H9 (cell line): ENCODE results near the gene SLIT2. TPM values are rescaled to one million over a fixed set of nuclear protein-coding genes. Genes with fewer than 3 reads are reported as not detected.
A peak's percentile ranks its signal among the peaks of the same experiment; 100 is the strongest.

Experiments used
- DNase-seq: peaks from one replicate; pipeline ENCODE4 v3.0.0-alpha.2; 2017
- H2AFZ ChIP-seq: one replicate; pipeline ENCODE4 v1.6.1; 2013; ENCODE audit warnings: mild to moderate bottlenecking, low read length, control low read depth, moderate library complexity
- H2AK5ac ChIP-seq: 2 replicates; pipeline ENCODE4 v1.6.1; 2013; ENCODE audit warnings: low read length, control low read depth, mixed read lengths; ENCODE audit not compliant: insufficient read length
- H2BK120ac ChIP-seq: one replicate; pipeline ENCODE4 v1.6.1; 2013; ENCODE audit warnings: low read depth, mild to moderate bottlenecking, low read length, control low read depth, inconsistent platforms; ENCODE audit not compliant: poor library complexity, severe bottlenecking
- H2BK12ac ChIP-seq: 2 replicates; pipeline ENCODE4 v1.6.1; 2013; ENCODE audit warnings: low read length, control low read depth, mixed read lengths, low read depth; ENCODE audit not compliant: insufficient read length
- H2BK15ac ChIP-seq: 2 replicates; pipeline ENCODE4 v1.6.1; 2013; ENCODE audit warnings: low read depth, low read length, control low read depth
- H2BK20ac ChIP-seq: one replicate; pipeline ENCODE4 v1.6.1; 2013; ENCODE audit warnings: low read depth, mild to moderate bottlenecking, low read length, control low read depth, inconsistent platforms; ENCODE audit not compliant: poor library complexity, severe bottlenecking
- H2BK5ac ChIP-seq: 2 replicates; pipeline ENCODE4 v1.6.1; 2013; ENCODE audit warnings: low read length, control low read depth, mixed read lengths; ENCODE audit not compliant: insufficient read length
- H3K14ac ChIP-seq: 2 replicates; pipeline ENCODE4 v1.6.1; 2013; ENCODE audit warnings: low read length, control low read depth; ENCODE audit not compliant: insufficient read depth
- H3K18ac ChIP-seq: 2 replicates; pipeline ENCODE4 v1.6.1; 2013; ENCODE audit warnings: low read depth, mild to moderate bottlenecking, mixed read lengths, low read length, control low read depth; ENCODE audit not compliant: insufficient read length
- H3K23ac ChIP-seq: 2 replicates; pipeline ENCODE4 v1.6.1; 2013; ENCODE audit warnings: low read length, control low read depth, mixed read lengths, low read depth; ENCODE audit not compliant: insufficient read length
- H3K23me2 ChIP-seq: 2 replicates; pipeline ENCODE4 v1.6.1; 2013; ENCODE audit warnings: low read depth, mild to moderate bottlenecking, mixed read lengths, low read length, control low read depth; ENCODE audit not compliant: insufficient read length, poor library complexity, severe bottlenecking
- H3K27ac ChIP-seq: 2 replicates; pipeline ENCODE4 v1.5.1; 2013; ENCODE audit warnings: low read length, control low read depth, mixed read lengths, low read depth; ENCODE audit not compliant: insufficient read length
- H3K27me3 ChIP-seq: 2 replicates; pipeline ENCODE4 v1.6.1; 2013; ENCODE audit warnings: low read length, control low read depth, inconsistent platforms; ENCODE audit not compliant: insufficient read depth
- H3K4ac ChIP-seq: 2 replicates; pipeline ENCODE4 v1.6.1; 2013; ENCODE audit warnings: low read depth, mild to moderate bottlenecking, control low read depth, inconsistent platforms, low read length, moderate library complexity
- H3K4me1 ChIP-seq: 2 replicates; pipeline ENCODE4 v1.6.1; 2013; ENCODE audit warnings: low read length, control low read depth, inconsistent platforms; ENCODE audit not compliant: insufficient read depth
- H3K4me2 ChIP-seq: 2 replicates; pipeline ENCODE4 v1.6.1; 2013; ENCODE audit warnings: low read length, control low read depth, mixed read lengths; ENCODE audit not compliant: insufficient read length, insufficient read depth
- H3K56ac ChIP-seq: 2 replicates; pipeline ENCODE4 v1.6.1; 2013; ENCODE audit warnings: low read depth, mild to moderate bottlenecking, mixed read lengths, low read length, control low read depth; ENCODE audit not compliant: insufficient read length
- H3K79me1 ChIP-seq: 2 replicates; pipeline ENCODE4 v1.6.1; 2013; ENCODE audit warnings: low read depth, mild to moderate bottlenecking, moderate library complexity, low read length, control low read depth, inconsistent platforms; ENCODE audit not compliant: insufficient read depth, poor library complexity, severe bottlenecking
- H3K79me2 ChIP-seq: 2 replicates; pipeline ENCODE4 v1.6.1; 2013; ENCODE audit warnings: low read length, control low read depth, inconsistent platforms; ENCODE audit not compliant: insufficient read depth
- H3K9ac ChIP-seq: 2 replicates; pipeline ENCODE4 v1.6.1; 2013; ENCODE audit warnings: low read length, control low read depth, mixed read lengths; ENCODE audit not compliant: insufficient read length; ENCODE audit errors: extremely low read depth
- H3K9me3 ChIP-seq: one replicate; pipeline ENCODE4 v1.6.1; 2013; ENCODE audit warnings: low read depth, low read length, inconsistent platforms; ENCODE audit not compliant: control insufficient read depth
- H3T11ph ChIP-seq: one replicate; pipeline ENCODE4 v1.6.1; 2013; ENCODE audit warnings: mild to moderate bottlenecking, low read length, control low read depth, inconsistent platforms
- H4K20me1 ChIP-seq: one replicate; pipeline ENCODE4 v1.6.1; 2013; ENCODE audit not compliant: control insufficient read depth, insufficient read length, insufficient read depth
- H4K5ac ChIP-seq: 2 replicates; pipeline ENCODE4 v1.6.1; 2013; ENCODE audit warnings: low read depth, mild to moderate bottlenecking, mixed read lengths, low read length, control low read depth; ENCODE audit not compliant: insufficient read length
- H4K8ac ChIP-seq: replicated peaks from 2 replicates; pipeline ENCODE4 v1.6.1; 2013; ENCODE audit warnings: low read length, control low read depth, mixed read lengths, low read depth; ENCODE audit not compliant: insufficient read length
- H4K91ac ChIP-seq: 2 replicates; pipeline ENCODE4 v1.6.1; 2013; ENCODE audit warnings: low read depth, mild to moderate bottlenecking, moderate library complexity, mixed read lengths, low read length, control low read depth; ENCODE audit not compliant: insufficient read length
- H3K27ac Mint-ChIP-seq, 3 experiments: 2 replicates in 2 of 3; 3 replicates in 1 of 3; pipeline ENCODE4 v1.8.0; 2020 to 2021; ENCODE audit warnings: mixed read lengths in 3 of 3, mild to moderate bottlenecking in 1 of 3, moderate library complexity in 1 of 3
- H3K27me3 Mint-ChIP-seq: 2 replicates; pipeline ENCODE4 v1.8.0; 2021; ENCODE audit warnings: low read depth, mild to moderate bottlenecking, moderate library complexity, mixed read lengths
- H3K36me3 Mint-ChIP-seq, 3 experiments: 2 replicates in 2 of 3; 3 replicates in 1 of 3; pipeline ENCODE4 v1.8.0; 2020 to 2021; ENCODE audit warnings: low read depth in 3 of 3, mixed read lengths in 3 of 3; ENCODE audit not compliant: insufficient read depth in 1 of 3
- H3K4me1 Mint-ChIP-seq, 2 experiments: 2 replicates each; pipeline ENCODE4 v1.8.0; 2020; ENCODE audit warnings: mixed read lengths in 2 of 2
- H3K4me3 Mint-ChIP-seq, 2 experiments: 2 replicates in 1 of 2; 3 replicates in 1 of 2; pipeline ENCODE4 v1.8.0; 2020 to 2021; ENCODE audit warnings: mild to moderate bottlenecking in 2 of 2, mixed read lengths in 2 of 2, moderate library complexity in 1 of 2
- H3K9me3 Mint-ChIP-seq, 2 experiments: 2 replicates in 1 of 2; 3 replicates in 1 of 2; pipeline ENCODE4 v1.8.0; 2020; ENCODE audit warnings: mild to moderate bottlenecking in 2 of 2, mixed read lengths in 2 of 2, moderate library complexity in 1 of 2
- CTCF ChIP-seq: fragments of 200-600 bp; sonication (generic); conservative IDR thresholded peaks from 3 replicates; pipeline ENCODE4 v1.8.0; 2021; ENCODE audit warnings: antibody characterized with exemption, mild to moderate bottlenecking
- WGBS: extraction: QIAGEN DNeasy Blood & Tissue Kit; methylation state at CpG from one replicate; pipeline ENCODE4 v1.1.7; 2013; ENCODE audit warnings: missing lambda C conversion rate, low lambda C conversion rate, mixed read lengths; ENCODE audit not compliant: insufficient read length; ENCODE audit errors: extremely low coverage; 5-methylcytosine and 5-hydroxymethylcytosine counted together
- total RNA-seq: library from RNA; stranded (reverse); gene quantifications from 2 replicates; pipeline ENCODE4 v1.2.1, GENCODE V29; 2021

Gene SLIT2
- total RNA-seq, 1 experiment from 2014 or later: 1.3 TPM

- H3K14ac ChIP-seq: no peak overlapping the region
- no peaks in the 10 kb centered on the region; a peak in 2 of 7 replicates for H3K36me3 Mint-ChIP-seq
- H3K23me2 ChIP-seq: peaks cover 35% of the 10 kb centered on the region
- no peaks in the 10 kb centered on the region for H3K9me3 ChIP-seq
- no peak overlapping the region for H3T11ph ChIP-seq
- no peaks in the 10 kb centered on the region for H3K79me1 ChIP-seq
- no peak for DNase-seq
- no peak overlapping the region for H2BK120ac ChIP-seq
- no peak overlapping the region for H3K27ac ChIP-seq
- no CpG with 5 or more reads among the region's 4 CpGs for WGBS
- no peak overlapping the region for H3K9ac ChIP-seq
- H2BK20ac ChIP-seq: no peak overlapping the region
- peak overlapping the region in 1 of 2 experiments; percentile 90; a peak in 3 of 5 replicates for H3K4me3 Mint-ChIP-seq
- H2BK5ac ChIP-seq: no peak overlapping the region
- no peak overlapping the region for H3K27ac Mint-ChIP-seq
- peaks cover 71% of the 10 kb centered on the region for H3K27me3 Mint-ChIP-seq
- no peak overlapping the region for H4K91ac ChIP-seq
- peak overlapping the region; percentile 86 for H3K4me2 ChIP-seq
- H2AK5ac ChIP-seq: no peak overlapping the region
- H3K27me3 ChIP-seq: peaks cover 39% of the 10 kb centered on the region
- no peak overlapping the region for H3K18ac ChIP-seq
- H3K9me3 Mint-ChIP-seq: peaks cover 2 to 3% of the 10 kb centered on the region in 2 experiments; a peak in 3 of 5 replicates
- H3K4ac ChIP-seq: no peak overlapping the region
- H3K4me1 ChIP-seq: no peaks in the 10 kb centered on the region; the same call in 1 of the 2 replicates
- no peak overlapping the region for H3K56ac ChIP-seq
- H2BK12ac ChIP-seq: no peak overlapping the region
- no peak overlapping the region for H4K8ac ChIP-seq
- H3K79me2 ChIP-seq: no peaks in the 10 kb centered on the region
- no peak overlapping the region for H4K5ac ChIP-seq
- no peak overlapping the region for H3K23ac ChIP-seq
- H3K4me1 Mint-ChIP-seq: peaks cover 41 to 52% of the 10 kb centered on the region in 2 experiments
- TF ChIP-seq CTCF: no peak
- no peaks in the 10 kb centered on the region for H4K20me1 ChIP-seq
- no peak overlapping the region for H2AFZ ChIP-seq
- no peak overlapping the region for H2BK15ac ChIP-seq
Measured at GRCh38 chr4:20255823-20256222, 4.1 kb downstream of the SLIT2 start.
